Body of pancreas (tissue), 4 donors: ENCODE data around the gene PRSS3. TPM values are rescaled to one million over a fixed set of nuclear protein-coding genes. Genes with fewer than 3 reads are reported as not detected.
"Not testable (repeated sequence)": the region's sequence is repeated elsewhere in the genome, so short reads cannot be mapped to it uniquely, and the experiment has no call there.

ENCODE experiments used
- ATAC-seq: fragments of 150-250 bp; one replicate; pipeline ENCODE4 v1.9.1; 2016
- DNase-seq, 4 donors: peaks; one replicate each; pipeline ENCODE4 v3.0.0-alpha.2; 2019
- H3K27ac ChIP-seq, 4 donors: fragments of 200-600 bp; sonication (generic); 1 replicate in 3 of 4; 2 replicates in 1 of 4; pipeline versions ENCODE4 v1.5.1 to v1.6.1; 2016 to 2019; ENCODE audit warnings: mild to moderate bottlenecking in 1 of 4, mixed read lengths in 1 of 4, moderate library complexity in 1 of 4
- H3K27me3 ChIP-seq, 2 donors: fragments of 200-600 bp; sonication (generic); one replicate each; pipeline ENCODE4 v1.6.0; 2016; ENCODE audit warnings: mild to moderate bottlenecking in 1 of 2
- H3K36me3 ChIP-seq, 2 donors: fragments of 200-600 bp; sonication (generic); replicated peaks in 1 of 2; 2 replicates each; pipeline ENCODE4 v1.5.1; 2016; ENCODE audit warnings: low read depth in 2 of 2; ENCODE audit not compliant: insufficient read depth in 1 of 2
- H3K4me1 ChIP-seq: fragments of 200-600 bp; sonication (generic); one replicate; pipeline ENCODE4 v1.6.0; 2016
- H3K4me3 ChIP-seq, 2 donors: fragments of 200-600 bp; sonication (generic); 1 replicate in 1 of 2; 2 replicates in 1 of 2; pipeline ENCODE4 v1.5.1; 2016 to 2019
- H3K9me3 ChIP-seq, 3 donors: fragments of 200-600 bp; sonication (generic); 1 replicate in 2 of 3; 2 replicates in 1 of 3; pipeline ENCODE4 v1.5.1; 2016
- POLR2A ChIP-seq, 3 donors: fragments of 450-650 bp; IDR thresholded peaks; one replicate each; pipeline ENCODE4 v1.6.1; 2016; ENCODE audit warnings: antibody characterized with exemption in 3 of 3, mild to moderate bottlenecking in 2 of 3
- WGBS, 2 donors: methylation state at CpG; one replicate each; pipeline ENCODE4 v1.1.5; 2017; 5-methylcytosine and 5-hydroxymethylcytosine counted together
- intact Hi-C: fragments of 100-400 bp; cut with DNase I; formaldehyde crosslinking; loops from one replicate; pipeline ENCODE4 v1.15.1; 2023
- total RNA-seq, 2 donors: library from RNA; depleted of rRNA; stranded (reverse); fragments of >200 nt; gene quantifications; one replicate each; pipeline ENCODE4 v1.1.0, GENCODE V29; 2016
- TF ChIP-seq, protein P1 (sequence below), 7 experiments: fragments of 450-650 bp in 4 of 7; fragments of 200-600 bp in 3 of 7; sonication (generic) in 3 of 7; IDR thresholded peaks; one replicate each; pipeline ENCODE4 v1.5.1; 2016 to 2019; ENCODE audit warnings: antibody characterized with exemption in 7 of 7

Gene PRSS3
- total RNA-seq, 2 donors from 2014 or later = 526 to 604 TPM

DNA sequence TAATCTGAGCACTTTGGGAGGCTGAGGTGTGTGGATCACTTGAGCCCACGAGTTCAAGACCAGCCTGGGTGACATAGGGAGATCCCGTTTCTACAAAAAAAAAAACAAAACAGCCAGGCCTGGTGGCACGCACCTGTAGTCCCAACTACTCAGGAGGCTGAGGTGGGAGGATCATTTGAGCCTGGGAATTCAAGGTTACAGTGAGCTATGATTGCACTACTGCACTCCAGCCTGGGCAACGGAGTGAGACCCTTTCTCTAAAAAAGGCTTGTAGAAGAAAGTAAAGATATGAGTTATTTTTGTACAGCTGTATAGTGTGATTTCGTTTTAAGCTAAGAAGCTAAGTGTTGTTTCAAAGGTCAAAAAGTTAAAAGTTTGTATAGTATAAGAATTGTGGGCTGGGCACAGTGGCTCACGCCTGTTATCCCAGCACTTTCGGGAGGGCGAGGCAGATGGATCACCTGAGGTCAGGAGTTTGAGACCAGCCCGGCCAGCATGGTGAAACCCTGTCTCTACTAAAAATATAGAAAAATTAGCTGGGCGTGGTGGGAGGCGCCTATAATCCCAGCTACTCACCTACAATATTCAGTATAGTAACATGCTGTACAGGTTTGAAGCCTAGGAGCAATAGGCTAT, 40.4 kb downstream of the PRSS3 start:
- ATAC-seq = no peak

DNA sequence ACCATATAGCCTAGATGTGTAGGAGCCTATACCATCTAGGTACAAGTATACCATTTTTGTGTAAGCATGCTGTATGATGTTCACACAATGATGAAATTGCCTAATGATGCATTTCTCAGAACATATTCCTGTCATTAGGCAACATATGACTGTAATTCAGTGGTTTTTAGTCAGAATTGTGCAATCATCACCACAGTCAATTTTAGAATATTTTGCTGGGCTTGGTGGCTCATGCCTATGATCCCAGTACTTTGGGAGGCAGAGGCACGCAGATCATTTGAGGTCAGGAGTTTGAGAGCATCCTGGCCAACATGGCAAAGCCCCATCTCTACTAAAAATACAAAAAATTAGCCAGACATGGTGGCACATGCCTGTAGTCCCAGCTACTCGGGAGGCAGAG, 40.9 kb downstream of the PRSS3 start:
- H3K27ac ChIP-seq = peak overlapping the region in 2 of 4 donors; percentile 13 to 31
- intact Hi-C loops, H3K9me3 ChIP-seq, H3K36me3 ChIP-seq, H3K27me3 ChIP-seq, H3K4me3 ChIP-seq: not testable (repeated sequence)
- ATAC-seq = peak; percentile 45
- H3K4me1 ChIP-seq = peaks cover 56% of the 10 kb centered on the region
- WGBS, 2 donors = 49 to 53% methylated on average over 2 of the region's 2 CpGs
- DNase-seq = peak in 1 of 4 donors; percentile 39

More for the DNA sequence above, 40.4 kb downstream of the PRSS3 start:
- Histone ChIP-seq H3K4me1 (peaks cover 56% of the 10 kb centered on the region), H3K27me3 (no peaks in the 10 kb centered on the region), H3K9me3 (no peaks in the 10 kb centered on the region), H3K36me3 (no peaks in the 10 kb centered on the region), H3K4me3 (no peak overlapping the region), H3K27ac (peak overlapping the region in 2 of 4 donors; percentile 13 to 31)
- DNase-seq = no peak
- intact Hi-C loops = no loop called here
- 76 to 77% methylated on average over 11 of the region's 11 CpGs for WGBS, 2 donors
- TF ChIP-seq POLR2A (IDR thresholded peaks at IDR 0.05) = no peak
- TF ChIP-seq, protein P1, sequence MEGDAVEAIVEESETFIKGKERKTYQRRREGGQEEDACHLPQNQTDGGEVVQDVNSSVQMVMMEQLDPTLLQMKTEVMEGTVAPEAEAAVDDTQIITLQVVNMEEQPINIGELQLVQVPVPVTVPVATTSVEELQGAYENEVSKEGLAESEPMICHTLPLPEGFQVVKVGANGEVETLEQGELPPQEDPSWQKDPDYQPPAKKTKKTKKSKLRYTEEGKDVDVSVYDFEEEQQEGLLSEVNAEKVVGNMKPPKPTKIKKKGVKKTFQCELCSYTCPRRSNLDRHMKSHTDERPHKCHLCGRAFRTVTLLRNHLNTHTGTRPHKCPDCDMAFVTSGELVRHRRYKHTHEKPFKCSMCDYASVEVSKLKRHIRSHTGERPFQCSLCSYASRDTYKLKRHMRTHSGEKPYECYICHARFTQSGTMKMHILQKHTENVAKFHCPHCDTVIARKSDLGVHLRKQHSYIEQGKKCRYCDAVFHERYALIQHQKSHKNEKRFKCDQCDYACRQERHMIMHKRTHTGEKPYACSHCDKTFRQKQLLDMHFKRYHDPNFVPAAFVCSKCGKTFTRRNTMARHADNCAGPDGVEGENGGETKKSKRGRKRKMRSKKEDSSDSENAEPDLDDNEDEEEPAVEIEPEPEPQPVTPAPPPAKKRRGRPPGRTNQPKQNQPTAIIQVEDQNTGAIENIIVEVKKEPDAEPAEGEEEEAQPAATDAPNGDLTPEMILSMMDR (IDR thresholded peaks at IDR 0.05) = no peak

DNA sequence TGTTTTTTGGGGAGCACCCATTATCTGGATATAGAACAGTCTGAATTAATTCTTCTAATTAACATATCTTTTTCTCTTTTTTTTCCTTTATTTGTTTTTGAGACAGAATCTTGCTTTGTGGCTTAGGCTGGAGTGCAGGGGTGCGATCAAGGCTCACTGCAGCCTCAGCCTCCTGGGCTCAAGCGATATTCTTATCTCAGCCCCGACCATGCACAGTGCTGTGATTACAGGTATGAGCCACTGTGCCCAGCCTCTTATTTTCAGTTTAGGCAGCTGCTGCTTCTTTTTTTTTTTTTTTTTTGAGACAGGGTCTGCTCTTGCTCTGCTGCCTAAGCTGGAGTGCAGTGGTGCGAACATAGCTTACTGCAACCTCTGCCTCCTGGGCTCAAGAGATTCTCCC, 41.8 kb downstream of the PRSS3 start:
- H3K27me3 ChIP-seq = no peaks in the 10 kb centered on the region
- peak overlapping the region in 1 of 4 donors; percentile 13 for H3K27ac ChIP-seq
- H3K36me3 ChIP-seq = no peaks in the 10 kb centered on the region
- intact Hi-C loops = no loop called here
- no peaks in the 10 kb centered on the region for H3K9me3 ChIP-seq
- 53 to 56% methylated on average over 4 of the region's 4 CpGs for WGBS, 2 donors
- ATAC-seq (no peak), DNase-seq (no peak)
- TF ChIP-seq POLR2A (IDR thresholded peaks at IDR 0.05) = no peak
- TF ChIP-seq, protein P1 (IDR thresholded peaks at IDR 0.05) = no peak
- H3K4me3 ChIP-seq = no peak overlapping the region
- peaks cover 61% of the 10 kb centered on the region for H3K4me1 ChIP-seq

DNA sequence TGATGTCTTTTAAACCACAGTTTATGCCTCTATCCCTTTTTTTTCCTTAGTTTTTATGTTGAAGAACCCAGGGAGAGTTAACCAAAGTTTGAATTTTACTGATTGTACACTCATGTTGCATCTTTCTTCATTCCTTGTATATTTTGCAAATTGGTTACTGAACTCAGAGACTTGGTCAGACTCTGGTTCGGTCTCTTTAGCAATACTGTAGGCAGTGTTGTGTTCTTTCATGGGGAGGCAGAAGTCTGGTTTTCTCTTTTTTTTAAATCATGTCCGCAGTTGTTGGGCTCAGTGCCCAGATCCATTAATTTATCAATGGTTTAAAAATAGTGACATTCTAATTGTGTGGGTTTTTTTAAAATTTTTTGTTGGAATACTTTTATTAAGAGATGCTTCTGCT, 45.0 kb downstream of the PRSS3 start:
- ATAC-seq = no peak
- H3K4me1 ChIP-seq = peaks cover 62% of the 10 kb centered on the region

DNA sequence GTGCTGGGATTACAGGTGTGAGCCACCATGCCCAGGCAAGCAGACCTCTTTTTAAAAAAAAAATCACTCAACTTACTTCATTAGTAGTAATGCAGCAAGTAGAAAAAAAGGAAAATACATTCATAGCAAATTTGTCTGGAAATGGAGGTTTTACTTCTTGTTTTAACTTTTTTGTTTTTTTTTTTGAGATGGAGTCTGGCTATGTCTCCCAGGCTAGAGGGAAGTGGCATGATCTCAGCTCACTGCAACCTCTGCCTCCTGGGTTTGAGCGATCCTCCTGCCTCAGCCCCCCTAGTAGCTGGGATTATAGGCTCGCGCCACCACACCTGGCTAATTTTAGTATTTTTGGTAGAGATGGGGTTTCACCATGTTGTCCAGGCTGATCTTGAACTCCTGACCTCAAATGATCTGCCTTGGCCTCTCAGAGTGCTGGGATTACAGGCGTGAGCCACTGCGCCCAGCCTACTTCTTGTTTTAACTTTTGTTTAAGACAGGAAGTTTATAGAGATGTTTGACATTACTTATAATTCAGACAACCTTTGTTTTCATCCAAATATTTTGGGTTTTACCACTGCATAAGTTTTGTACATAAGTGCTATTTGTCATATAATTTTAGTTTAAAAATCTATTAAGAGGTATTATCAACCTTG, 48.1 kb downstream of the PRSS3 start:
- H3K27ac ChIP-seq = peak overlapping the region in 1 of 4 donors; percentile 67
- DNase-seq (no peak), ATAC-seq (no peak)
- no peak for TF ChIP-seq POLR2A (IDR thresholded peaks at IDR 0.05)
- TF ChIP-seq, protein P1 (IDR thresholded peaks at IDR 0.05) = no peak
- H3K4me3 ChIP-seq = no peak overlapping the region
- no peaks in the 10 kb centered on the region for H3K9me3 ChIP-seq
- intact Hi-C loops = no loop called here
- no peaks in the 10 kb centered on the region for H3K27me3 ChIP-seq
- H3K36me3 ChIP-seq = no peaks in the 10 kb centered on the region
- 82 to 91% methylated on average over 5 of the region's 5 CpGs for WGBS, 2 donors
- H3K4me1 ChIP-seq = peaks cover 63% of the 10 kb centered on the region

More for the DNA sequence above, 45.0 kb downstream of the PRSS3 start:
- no peaks in the 10 kb centered on the region for H3K9me3 ChIP-seq
- H3K4me3 ChIP-seq = no peak overlapping the region
- intact Hi-C loops = no loop called here
- H3K36me3 ChIP-seq = no peaks in the 10 kb centered on the region
- H3K27me3 ChIP-seq = no peaks in the 10 kb centered on the region
- peak overlapping the region in 1 of 4 donors; percentile 31 for H3K27ac ChIP-seq
- TF ChIP-seq, protein P1 (IDR thresholded peaks at IDR 0.05) = no peak
- no peak for TF ChIP-seq POLR2A (IDR thresholded peaks at IDR 0.05)
- DNase-seq = no peak
- WGBS, 2 donors = 11 to 13% methylated on average over 2 of the region's 2 CpGs
